ENCODE measurements around the gene BRAF.
"Not testable (repeated sequence)": the region's sequence is repeated elsewhere in the genome, so short reads cannot be mapped to it uniquely, and the experiment has no call there.

BRAF gene

GRCh38 chr7:140719721-140720120, 205.0 kb downstream of the BRAF start:
- DNase-seq (ENCODE audit: low spot score), result no peak
- no peak for TF ChIP-seq CTCF (IDR thresholded peaks at IDR 0.05; ENCODE audit: extremely low read depth, missing control alignments)

GRCh38 chr7:140714331-140715040, 210.2 kb downstream of the BRAF start:
- no peak for DNase-seq (ENCODE audit: low spot score)
- no peak for TF ChIP-seq CTCF (IDR thresholded peaks at IDR 0.05; ENCODE audit: extremely low read depth, missing control alignments)

GRCh38 chr7:140712392-140712791, 212.3 kb downstream of the BRAF start:
- not testable (repeated sequence) for DNase-seq (ENCODE audit: low spot score)

GRCh38 chr7:140708764-140709163, 216.0 kb downstream of the BRAF start:
- not testable (repeated sequence) for DNase-seq (ENCODE audit: low spot score)

- TF ChIP-seq CTCF (IDR thresholded peaks at IDR 0.05; ENCODE audit: extremely low read depth, missing control alignments), result no peak
- no peak for DNase-seq (ENCODE audit: low spot score)
Measured at GRCh38 chr7:140707132-140707531, 217.6 kb downstream of the BRAF start.

- no peak for TF ChIP-seq CTCF (IDR thresholded peaks at IDR 0.05; ENCODE audit: extremely low read depth, missing control alignments)
- DNase-seq (ENCODE audit: low spot score), result no peak
Measured at GRCh38 chr7:140704205-140704604, 220.5 kb downstream of the BRAF start.

GRCh38 chr7:140702774-140703173, 222.0 kb downstream of the BRAF start:
- no peak for DNase-seq (ENCODE audit: low spot score)
- no peak for TF ChIP-seq CTCF (IDR thresholded peaks at IDR 0.05; ENCODE audit: extremely low read depth, missing control alignments)

- no peak for TF ChIP-seq CTCF (IDR thresholded peaks at IDR 0.05; ENCODE audit: extremely low read depth, missing control alignments)
- DNase-seq (ENCODE audit: low spot score), result no peak
Measured at GRCh38 chr7:140698477-140698876, 226.3 kb downstream of the BRAF start.

Data from GM20000 (cell line).